ENCODE results near the gene SLC1A4.

DNA sequence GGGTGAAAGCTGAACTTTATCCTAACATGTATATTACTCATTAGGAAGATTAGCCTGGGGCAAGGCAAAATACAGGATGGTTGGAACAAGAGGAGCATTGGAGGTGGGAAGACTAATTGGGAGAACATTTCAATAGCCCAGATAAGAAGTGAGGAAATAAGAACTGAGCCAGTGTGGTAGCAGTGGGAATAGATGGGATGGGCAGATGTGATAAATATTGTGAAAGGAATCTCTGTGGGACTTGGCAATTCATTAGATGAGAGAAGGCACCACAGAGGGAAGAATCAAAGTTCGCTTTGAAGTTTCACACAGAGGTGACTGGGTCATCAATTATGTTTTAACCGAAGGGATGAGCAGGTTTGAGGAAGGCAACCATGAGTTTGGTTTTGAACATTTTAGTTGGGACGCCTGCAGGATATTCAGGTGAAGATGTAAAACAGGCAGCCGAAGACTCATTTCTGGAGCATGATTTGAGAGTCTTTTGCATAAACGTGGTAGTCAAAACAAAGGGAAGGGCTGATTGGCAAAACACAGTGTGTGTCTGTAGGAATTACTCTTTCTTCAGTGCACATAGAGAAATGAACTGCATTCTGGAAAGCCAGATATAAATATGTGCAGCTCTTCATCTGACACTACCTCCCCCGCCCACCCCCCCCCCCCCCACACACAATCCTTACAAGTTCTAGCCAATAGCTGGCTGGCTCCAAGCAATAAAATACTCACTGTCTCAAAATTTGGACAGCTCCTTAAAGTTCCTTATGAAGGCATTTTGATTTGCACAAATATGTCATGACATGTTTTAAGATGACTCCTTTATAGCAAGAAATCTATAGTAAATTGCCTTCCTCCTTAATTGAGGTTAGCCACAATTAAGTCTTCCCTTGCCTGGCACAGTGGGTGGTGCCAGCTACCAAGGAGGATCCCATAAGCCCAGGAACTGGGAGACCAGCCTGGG is 1.9 kb upstream of the SLC1A4 start:
- TF ChIP-seq, protein P1, sequence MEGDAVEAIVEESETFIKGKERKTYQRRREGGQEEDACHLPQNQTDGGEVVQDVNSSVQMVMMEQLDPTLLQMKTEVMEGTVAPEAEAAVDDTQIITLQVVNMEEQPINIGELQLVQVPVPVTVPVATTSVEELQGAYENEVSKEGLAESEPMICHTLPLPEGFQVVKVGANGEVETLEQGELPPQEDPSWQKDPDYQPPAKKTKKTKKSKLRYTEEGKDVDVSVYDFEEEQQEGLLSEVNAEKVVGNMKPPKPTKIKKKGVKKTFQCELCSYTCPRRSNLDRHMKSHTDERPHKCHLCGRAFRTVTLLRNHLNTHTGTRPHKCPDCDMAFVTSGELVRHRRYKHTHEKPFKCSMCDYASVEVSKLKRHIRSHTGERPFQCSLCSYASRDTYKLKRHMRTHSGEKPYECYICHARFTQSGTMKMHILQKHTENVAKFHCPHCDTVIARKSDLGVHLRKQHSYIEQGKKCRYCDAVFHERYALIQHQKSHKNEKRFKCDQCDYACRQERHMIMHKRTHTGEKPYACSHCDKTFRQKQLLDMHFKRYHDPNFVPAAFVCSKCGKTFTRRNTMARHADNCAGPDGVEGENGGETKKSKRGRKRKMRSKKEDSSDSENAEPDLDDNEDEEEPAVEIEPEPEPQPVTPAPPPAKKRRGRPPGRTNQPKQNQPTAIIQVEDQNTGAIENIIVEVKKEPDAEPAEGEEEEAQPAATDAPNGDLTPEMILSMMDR (IDR thresholded peaks at IDR 0.05) = no peak
- TF ChIP-seq POLR2AphosphoS5 (IDR thresholded peaks at IDR 0.05) = no peak
- TF ChIP-seq POLR2A (IDR thresholded peaks at IDR 0.05) = no peak
- no peak for TF ChIP-seq EP300 (IDR thresholded peaks at IDR 0.05)

Data from sigmoid colon (tissue), 4 donors.